K562 (cell line): Measurements from ENCODE around the gene ARMC6. TPM values are rescaled to one million over a fixed set of nuclear protein-coding genes. Genes with fewer than 3 reads are reported as not detected.

Experiments used
- ATAC-seq: fragments of 200-7000 bp; cut with Tn5 transposase; 3 replicates; pipeline ENCODE4 v1.9.1; 2020; ENCODE audit warnings: moderate library complexity
- BruUV-seq: library from RNA; stranded (reverse); fragments of 400-500 nt; replicated peaks from 2 replicates; lab custom pipeline; 2021; lab: Mats Ljungman, UMichigan
- CTCF ChIA-PET: fragments of 300-600 bp; formaldehyde crosslinking; extraction: SDS; loops from one replicate; lab custom pipeline; 2021; ENCODE audit warnings: low intra/inter-chr PET ratio; lab: Yijun Ruan, JAX
- POLR2A ChIA-PET: fragments of 300-600, 350-650 bp; sonication (Branson Sonifier 250); formaldehyde crosslinking; extraction: SDS; loops from one replicate; lab custom pipeline; 2021; ENCODE audit warnings: antibody characterized with exemption, inconsistent platforms; lab: Yijun Ruan, JAX
- DNase-seq, 4 experiments: peaks; one replicate each; pipeline versions ENCODE4 v3.0.0 to v3.0.0-alpha.2; 2011 to 2018; ENCODE audit warnings: low spot score in 3 of 4, mixed read lengths in 3 of 4; ENCODE audit errors: extremely low read depth in 1 of 4
- FAIRE-seq: peaks from 2 replicates; lab custom pipeline; 2011; peaks lifted over from hg19 to GRCh38; lab: Jason Lieb, UNC
- H2AFZ ChIP-seq: 2 replicates; pipeline ENCODE4 v1.6.0; 2011; ENCODE audit warnings: low read depth, low read length, control low read depth, inconsistent platforms
- H3K27ac ChIP-seq: fragments of 200-600 bp; 3 replicates; pipeline ENCODE4 v1.8.0; 2011; ENCODE audit warnings: low read depth, mild to moderate bottlenecking, control low read depth, inconsistent platforms, low read length, moderate library complexity, mixed read lengths; ENCODE audit errors: extremely low read depth
- H3K27me3 ChIP-seq, 2 experiments: fragments of 300-600 bp in 1 of 2; 2 replicates in 1 of 2; 3 replicates in 1 of 2; pipeline versions ENCODE4 v1.6.0 to v1.8.0; 2011; ENCODE audit warnings: inconsistent platforms in 2 of 2, low read length in 2 of 2, mild to moderate bottlenecking in 1 of 2, mixed read lengths in 1 of 2, moderate library complexity in 1 of 2; ENCODE audit not compliant: control insufficient read depth in 2 of 2, insufficient read depth in 2 of 2
- H3K36me3 ChIP-seq: fragments of 300-600 bp; 3 replicates; pipeline ENCODE4 v1.8.0; 2011; ENCODE audit warnings: mild to moderate bottlenecking, low read length, inconsistent platforms; ENCODE audit not compliant: control insufficient read depth, insufficient read depth
- H3K4me1 ChIP-seq, 2 experiments: fragments of 200-600 bp in 1 of 2; replicated peaks in 1 of 2; 2 replicates in 1 of 2; 3 replicates in 1 of 2; pipeline versions ENCODE4 v1.5.1 to v1.8.0; 2011; ENCODE audit warnings: inconsistent platforms in 2 of 2, low read length in 2 of 2, mild to moderate bottlenecking in 1 of 2, mixed read lengths in 1 of 2, moderate library complexity in 1 of 2; ENCODE audit not compliant: control insufficient read depth in 2 of 2, insufficient read depth in 2 of 2
- H3K4me2 ChIP-seq: 2 replicates; pipeline ENCODE4 v1.6.1; 2011; ENCODE audit warnings: low read length, control low read depth, inconsistent platforms, mixed read lengths; ENCODE audit not compliant: insufficient read depth
- H3K4me3 ChIP-seq: fragments of 200-600 bp; sonication (generic), shearing (Covaris generic); 2 replicates; pipeline ENCODE4 v1.5.1; 2016; ENCODE audit warnings: control low read depth, inconsistent platforms
- H3K79me2 ChIP-seq: fragments of 200-600 bp; 3 replicates; pipeline ENCODE4 v1.8.0; 2011; ENCODE audit warnings: low read length, inconsistent platforms; ENCODE audit not compliant: control insufficient read depth, insufficient read depth
- H3K9ac ChIP-seq, 2 experiments: 2 replicates each; pipeline versions ENCODE4 v1.6.0 to v1.6.1; 2011; ENCODE audit warnings: low read depth in 2 of 2, low read length in 2 of 2, control low read depth in 1 of 2, inconsistent platforms in 1 of 2, mild to moderate bottlenecking in 1 of 2, mixed read lengths in 1 of 2; ENCODE audit not compliant: insufficient read depth in 1 of 2
- H3K9me1 ChIP-seq: one replicate; pipeline ENCODE4 v1.6.0; 2011; ENCODE audit warnings: inconsistent platforms, mild to moderate bottlenecking, low read length, moderate library complexity; ENCODE audit not compliant: control insufficient read depth, insufficient read depth
- H3K9me3 ChIP-seq: replicated peaks from 2 replicates; pipeline ENCODE4 v1.5.1; 2011; ENCODE audit warnings: low read depth, low read length, inconsistent platforms; ENCODE audit not compliant: control insufficient read depth, insufficient read depth
- H4K20me1 ChIP-seq: replicated peaks from 2 replicates; pipeline ENCODE4 v1.6.1; 2011; ENCODE audit warnings: low read length, inconsistent platforms, mixed read lengths; ENCODE audit not compliant: control insufficient read depth, insufficient read depth
- CBFA2T2 ChIP-seq: fragments of 450-650 bp; conservative IDR thresholded peaks from 2 replicates; pipeline ENCODE4 v1.6.1; 2017; ENCODE audit warnings: mild to moderate bottlenecking
- GABPB2 ChIP-seq: fragments of 250-450 bp; sonication (Bioruptor Pico); conservative IDR thresholded peaks from 2 replicates; pipeline ENCODE4 v1.5.1; 2021; ENCODE audit warnings: mild to moderate bottlenecking
- MIER1 ChIP-seq: fragments of 450-650 bp; IDR thresholded peaks from 2 replicates; pipeline ENCODE4 v1.6.1; 2016; ENCODE audit warnings: antibody characterized with exemption, mild to moderate bottlenecking, low read depth
- MLLT1 ChIP-seq, 2 experiments: fragments of 450-650 bp; IDR thresholded peaks; 2 replicates each; pipeline ENCODE4 v1.6.1; 2016
- POLR3A ChIP-seq: IDR thresholded peaks from 2 replicates; pipeline ENCODE4 v1.6.1; 2011; ENCODE audit warnings: borderline replicate concordance, mild to moderate bottlenecking, moderate library complexity; ENCODE audit not compliant: insufficient read length, insufficient read depth; ENCODE audit errors: extremely low read depth
- SETDB1 ChIP-seq: IDR thresholded peaks from one replicate; pipeline ENCODE4 v1.6.1; 2012; ENCODE audit warnings: low read length, control low read depth, inconsistent platforms
- ZNF277 ChIP-seq: fragments of 250-450 bp; sonication (Bioruptor Pico); IDR thresholded peaks from 2 replicates; pipeline ENCODE4 v1.8.0; 2022; ENCODE audit warnings: inconsistent platforms, mild to moderate bottlenecking, moderate library complexity, borderline replicate concordance
- WGBS: fragments of 100-300 bp; shearing (Covaris generic); methylation state at CpG from one replicate; pipeline ENCODE4 v1.1.6; 2016; ENCODE audit warnings: low coverage, mixed read lengths; ENCODE audit not compliant: insufficient coverage; ENCODE audit errors: missing lambda C conversion rate; 5-methylcytosine and 5-hydroxymethylcytosine counted together
- in situ Hi-C: fragments of 300-500 bp; cut with MboI; formaldehyde crosslinking; loops from 4 replicates; pipeline ENCODE4 v1.15.0; 2018; ENCODE audit warnings: inconsistent platforms, mixed read lengths
- intact Hi-C: fragments of 100-400 bp; cut with micrococcal nuclease; formaldehyde crosslinking; loops from 2 replicates; pipeline ENCODE4 v1.14.2; 2022
- polyA plus RNA-seq, 8 experiments: library from polyadenylated mRNA; depleted of rRNA in 4 of 8; stranded (reverse) in 5 of 8; unstranded in 3 of 8; fragments of >200 nt; fragmentation: Nextera tagmentation in 2 of 8; fragmentation: Illumina TruSeq in 1 of 8; extraction: Ambion mirVana in 2 of 8; extraction: Trizol in 1 of 8; gene quantifications; 2 replicates each; pipeline versions ENCODE4 v1.2.1 to v1.2.3, GENCODE V29; 2011 to 2014; ENCODE audit warnings: inconsistent platforms in 1 of 8, missing spikeins in 1 of 8
- total RNA-seq, 7 experiments: library from RNA; depleted of rRNA in 6 of 7; stranded (reverse); fragments of >200 nt in 6 of 7; fragmentation: Illumina TruSeq in 2 of 7; extraction: Trizol in 2 of 7; gene quantifications; 2 replicates each; pipeline versions ENCODE4 v1.2.1 to v1.2.3, GENCODE V29; 2011 to 2021; ENCODE audit warnings: low replicate concordance in 1 of 7
- TF ChIP-seq, protein P1 (sequence below): fragments of 450-650 bp; conservative IDR thresholded peaks from 2 replicates; pipeline ENCODE4 v1.6.1; 2016; ENCODE audit warnings: missing genetic modification characterization, low read depth, mild to moderate bottlenecking, control low read depth, missing compliant biosample characterization
- TF ChIP-seq, protein P2 (sequence below): fragments of 450-650 bp; formaldehyde crosslinking; IDR thresholded peaks from 2 replicates; pipeline ENCODE4 v1.4.0; 2022; ENCODE audit warnings: missing genetic modification characterization
- TF ChIP-seq, protein P3 (sequence below): sonication (generic); formaldehyde crosslinking; IDR thresholded peaks from 2 replicates; pipeline ENCODE4 v1.8.1; 2023; ENCODE audit warnings: mild to moderate bottlenecking, missing genetic modification reagents

Gene ARMC6
- total and polyA plus RNA-seq, 9 of the 15 experiments (the other 6 are each of a cell fraction or from before 2014, with no cell fraction given) = 2.1 to 93.4 (median 63.6) TPM

DNA sequence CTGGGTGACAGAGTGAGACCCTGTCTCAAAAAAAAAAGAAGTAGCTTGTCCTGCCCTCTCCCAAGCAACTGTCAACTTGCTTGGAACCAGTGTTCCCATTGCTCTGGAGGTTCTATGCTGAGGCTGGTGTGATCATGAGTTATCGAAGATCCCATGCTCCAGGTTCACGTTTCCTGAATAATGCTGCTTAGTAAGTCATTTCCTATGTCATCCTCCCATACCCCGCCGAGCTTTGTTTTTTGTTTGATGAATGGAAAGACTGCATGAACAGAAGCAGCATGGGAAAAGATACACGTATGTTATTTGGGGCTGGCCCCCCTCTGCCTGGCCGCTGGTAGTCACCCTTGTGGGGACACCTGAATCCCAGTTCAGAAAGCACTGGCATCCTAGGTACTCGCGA, 41.7 kb downstream of the ARMC6 start:
- ChIA-PET CTCF (no interaction called here), POLR2A (interaction anchor here (0.6 kb wide), 1 partner anchor 45 kb away, joined by 3 read pairs; no protein-coding TSS in a partner anchor)
- Histone ChIP-seq H3K27ac (no peak overlapping the region), H4K20me1 (no peaks in the 10 kb centered on the region; the same call in 1 of the 2 replicates), H3K9me1 (no peaks in the 10 kb centered on the region), H3K4me3 (no peak overlapping the region), H3K27me3 (no peaks in the 10 kb centered on the region), H3K36me3 (peaks cover 58% of the 10 kb centered on the region; the same call in 2 of the 3 replicates), H3K4me1 (peaks cover 0 to 3% of the 10 kb centered on the region in 2 experiments; a peak in 2 of 5 replicates), H2AFZ (no peak overlapping the region), H3K79me2 (peaks cover 44% of the 10 kb centered on the region), H3K9me3 (no peaks in the 10 kb centered on the region), H3K4me2 (no peak overlapping the region), H3K9ac (0 out of 4 replicates have a peak overlapping the region, but pooled peaks of 1 of the 2 experiments have one; percentile 4)
- intact Hi-C loops (no loop called here), in situ Hi-C loops (no loop called here)
- TF ChIP-seq POLR3A = no peak
- no peak for TF ChIP-seq ZNF277 (CRISPR knock-in tag)
- TF ChIP-seq, protein P1, sequence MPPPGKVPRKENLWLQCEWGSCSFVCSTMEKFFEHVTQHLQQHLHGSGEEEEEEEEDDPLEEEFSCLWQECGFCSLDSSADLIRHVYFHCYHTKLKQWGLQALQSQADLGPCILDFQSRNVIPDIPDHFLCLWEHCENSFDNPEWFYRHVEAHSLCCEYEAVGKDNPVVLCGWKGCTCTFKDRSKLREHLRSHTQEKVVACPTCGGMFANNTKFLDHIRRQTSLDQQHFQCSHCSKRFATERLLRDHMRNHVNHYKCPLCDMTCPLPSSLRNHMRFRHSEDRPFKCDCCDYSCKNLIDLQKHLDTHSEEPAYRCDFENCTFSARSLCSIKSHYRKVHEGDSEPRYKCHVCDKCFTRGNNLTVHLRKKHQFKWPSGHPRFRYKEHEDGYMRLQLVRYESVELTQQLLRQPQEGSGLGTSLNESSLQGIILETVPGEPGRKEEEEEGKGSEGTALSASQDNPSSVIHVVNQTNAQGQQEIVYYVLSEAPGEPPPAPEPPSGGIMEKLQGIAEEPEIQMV (tag) = no peak
- TF ChIP-seq, protein P2, sequence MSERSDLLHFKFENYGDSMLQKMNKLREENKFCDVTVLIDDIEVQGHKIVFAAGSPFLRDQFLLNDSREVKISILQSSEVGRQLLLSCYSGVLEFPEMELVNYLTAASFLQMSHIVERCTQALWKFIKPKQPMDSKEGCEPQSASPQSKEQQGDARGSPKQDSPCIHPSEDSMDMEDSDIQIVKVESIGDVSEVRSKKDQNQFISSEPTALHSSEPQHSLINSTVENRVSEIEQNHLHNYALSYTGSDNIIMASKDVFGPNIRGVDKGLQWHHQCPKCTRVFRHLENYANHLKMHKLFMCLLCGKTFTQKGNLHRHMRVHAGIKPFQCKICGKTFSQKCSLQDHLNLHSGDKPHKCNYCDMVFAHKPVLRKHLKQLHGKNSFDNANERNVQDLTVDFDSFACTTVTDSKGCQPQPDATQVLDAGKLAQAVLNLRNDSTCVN (CRISPR knock-in tag) = no peak
- no peak for TF ChIP-seq MIER1
- TF ChIP-seq CBFA2T2 = no peak
- TF ChIP-seq SETDB1 = no peak
- TF ChIP-seq, protein P3, sequence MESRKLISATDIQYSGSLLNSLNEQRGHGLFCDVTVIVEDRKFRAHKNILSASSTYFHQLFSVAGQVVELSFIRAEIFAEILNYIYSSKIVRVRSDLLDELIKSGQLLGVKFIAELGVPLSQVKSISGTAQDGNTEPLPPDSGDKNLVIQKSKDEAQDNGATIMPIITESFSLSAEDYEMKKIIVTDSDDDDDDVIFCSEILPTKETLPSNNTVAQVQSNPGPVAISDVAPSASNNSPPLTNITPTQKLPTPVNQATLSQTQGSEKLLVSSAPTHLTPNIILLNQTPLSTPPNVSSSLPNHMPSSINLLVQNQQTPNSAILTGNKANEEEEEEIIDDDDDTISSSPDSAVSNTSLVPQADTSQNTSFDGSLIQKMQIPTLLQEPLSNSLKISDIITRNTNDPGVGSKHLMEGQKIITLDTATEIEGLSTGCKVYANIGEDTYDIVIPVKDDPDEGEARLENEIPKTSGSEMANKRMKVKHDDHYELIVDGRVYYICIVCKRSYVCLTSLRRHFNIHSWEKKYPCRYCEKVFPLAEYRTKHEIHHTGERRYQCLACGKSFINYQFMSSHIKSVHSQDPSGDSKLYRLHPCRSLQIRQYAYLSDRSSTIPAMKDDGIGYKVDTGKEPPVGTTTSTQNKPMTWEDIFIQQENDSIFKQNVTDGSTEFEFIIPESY (CRISPR knock-in tag) = no peak
- TF ChIP-seq MLLT1 (IDR thresholded peaks at IDR 0.05) = no peak
- TF ChIP-seq GABPB2 (CRISPR knock-in tag) = no peak
- FAIRE-seq (no peak), ATAC-seq (no peak), DNase-seq (no peak)
- no TSS peak for BruUV-seq
- WGBS = 91% methylated on average over 8 of the region's 8 CpGs
